ENCODE measurements around the gene SYTL3.
"Not testable (repeated sequence)": the region's sequence is repeated elsewhere in the genome, so short reads cannot be mapped to it uniquely, and the experiment has no call there.

The SYTL3 gene

DNA sequence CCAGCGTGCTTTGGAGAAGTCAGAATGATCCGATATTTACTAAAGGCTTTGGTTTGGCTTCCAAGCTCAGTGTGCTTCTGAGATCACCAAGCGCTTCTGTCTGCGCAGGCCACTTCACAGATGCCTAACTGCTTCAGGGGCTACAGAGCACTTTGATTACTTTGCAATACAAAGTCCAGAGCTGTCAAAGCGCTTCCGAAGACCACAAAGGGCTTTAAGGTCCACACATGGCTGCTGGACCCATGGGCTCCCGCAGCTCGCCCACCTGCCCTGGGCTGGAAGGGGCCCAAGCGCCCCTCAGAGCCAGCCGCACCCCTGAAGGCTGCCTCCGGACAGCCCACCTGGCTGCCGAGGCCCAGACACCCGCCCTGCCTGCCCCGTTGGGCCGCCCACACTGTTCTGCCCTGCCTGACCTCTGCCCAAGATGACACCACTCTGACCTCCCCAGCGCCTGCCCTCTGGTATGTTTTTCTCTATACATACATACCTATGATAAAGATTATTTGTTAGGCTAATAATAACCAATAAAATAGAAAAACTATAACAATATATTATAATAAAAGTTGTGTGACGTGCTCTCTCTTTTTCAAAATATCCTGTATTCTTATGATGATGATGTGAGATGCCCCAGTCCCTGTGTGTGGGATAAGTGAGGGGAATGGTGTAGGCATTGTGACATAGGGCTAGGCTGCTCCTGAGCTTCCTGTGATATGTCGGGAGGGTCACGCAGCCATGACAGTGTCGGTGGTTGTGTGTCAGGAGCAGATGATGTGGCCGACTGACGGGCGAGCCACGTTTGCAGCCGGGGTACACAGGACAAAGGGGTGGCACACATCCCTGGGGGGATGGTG, 27.9 kb upstream of the SYTL3 start:
- DNase-seq = no peak

DNA sequence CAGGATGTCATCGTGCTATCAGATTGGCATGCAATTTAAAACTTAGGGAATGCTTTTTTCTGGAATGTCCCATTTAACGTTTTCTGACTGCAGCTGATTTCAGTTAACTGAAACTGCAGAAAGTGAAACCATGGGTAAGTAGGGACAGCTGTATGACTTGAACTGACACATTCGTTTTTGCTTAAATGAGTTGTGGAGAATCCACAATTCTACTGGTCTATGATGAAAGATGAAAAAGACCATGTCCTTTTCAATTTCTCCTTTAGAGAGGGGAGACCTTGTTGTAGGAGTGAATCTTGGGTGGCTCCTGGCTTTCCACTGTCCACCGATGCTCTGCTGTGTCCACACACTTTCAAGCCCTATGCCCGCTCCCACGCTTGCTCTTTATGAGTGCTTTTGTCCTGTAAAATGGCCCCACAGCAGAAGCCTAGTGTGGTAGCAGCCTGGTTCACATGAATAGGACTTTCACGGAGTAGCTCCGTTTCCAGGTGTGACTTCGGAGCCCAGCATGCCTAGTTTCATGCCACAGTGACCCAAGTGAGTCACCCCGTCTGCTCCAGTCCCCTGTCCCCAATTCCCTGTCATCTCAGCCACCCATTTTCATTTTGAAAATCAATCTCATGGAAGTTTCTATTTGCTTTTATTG, 27.2 kb upstream of the SYTL3 start:
- no peak for DNase-seq

DNA sequence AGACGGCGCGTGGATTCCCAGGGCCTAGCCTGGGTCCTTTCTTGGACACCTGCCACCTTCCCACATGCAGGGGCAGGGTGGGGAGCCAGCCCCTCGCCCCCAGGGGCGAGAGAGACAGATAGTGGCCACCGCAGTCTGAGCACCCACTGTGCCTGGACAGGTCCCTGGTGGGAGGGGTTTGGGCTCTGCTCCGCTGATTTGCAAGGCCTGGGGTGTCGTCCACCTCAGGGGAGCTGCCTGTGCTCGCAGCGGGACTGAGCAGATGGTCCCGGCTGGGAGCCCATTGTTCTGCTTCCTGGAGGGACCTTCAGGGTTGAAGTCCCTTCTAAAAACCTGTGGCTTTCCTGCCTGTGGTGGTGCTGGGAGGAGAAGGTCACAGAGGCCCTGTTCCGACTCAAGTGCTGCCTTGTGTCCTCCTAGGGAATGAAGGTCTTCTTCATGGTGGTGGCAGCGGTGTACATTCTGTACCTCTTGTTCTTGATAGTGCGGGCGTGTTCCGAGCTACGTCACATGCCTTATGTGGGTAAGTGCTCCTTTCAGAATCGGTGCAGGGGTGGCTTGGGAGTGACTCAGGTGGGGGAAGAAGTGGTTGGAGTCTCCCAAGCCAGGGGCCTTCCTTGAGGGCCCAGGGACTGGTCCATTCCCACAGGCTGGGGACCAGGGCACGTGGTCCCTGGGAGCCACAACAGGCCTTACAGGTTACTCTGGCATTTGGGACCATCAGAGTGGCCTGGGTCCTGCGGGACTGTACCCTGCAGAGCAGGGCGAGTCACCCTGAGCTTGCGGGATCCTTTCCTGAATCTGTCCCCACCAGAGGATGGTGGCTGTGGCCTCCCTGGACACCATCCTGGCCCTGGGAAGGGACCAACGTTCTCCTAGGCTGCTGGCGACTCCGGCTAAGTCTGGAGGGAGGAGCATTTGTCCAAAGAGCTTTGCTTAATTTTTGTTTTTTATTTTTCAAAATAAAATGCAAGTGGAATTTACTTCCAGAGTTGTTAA, 24.9 kb upstream of the SYTL3 start:
- no peak for DNase-seq

- DNase-seq = no peak
Observed at GRCh38 chr6:158625881-158626305, 24.0 kb upstream of the SYTL3 start.

DNA sequence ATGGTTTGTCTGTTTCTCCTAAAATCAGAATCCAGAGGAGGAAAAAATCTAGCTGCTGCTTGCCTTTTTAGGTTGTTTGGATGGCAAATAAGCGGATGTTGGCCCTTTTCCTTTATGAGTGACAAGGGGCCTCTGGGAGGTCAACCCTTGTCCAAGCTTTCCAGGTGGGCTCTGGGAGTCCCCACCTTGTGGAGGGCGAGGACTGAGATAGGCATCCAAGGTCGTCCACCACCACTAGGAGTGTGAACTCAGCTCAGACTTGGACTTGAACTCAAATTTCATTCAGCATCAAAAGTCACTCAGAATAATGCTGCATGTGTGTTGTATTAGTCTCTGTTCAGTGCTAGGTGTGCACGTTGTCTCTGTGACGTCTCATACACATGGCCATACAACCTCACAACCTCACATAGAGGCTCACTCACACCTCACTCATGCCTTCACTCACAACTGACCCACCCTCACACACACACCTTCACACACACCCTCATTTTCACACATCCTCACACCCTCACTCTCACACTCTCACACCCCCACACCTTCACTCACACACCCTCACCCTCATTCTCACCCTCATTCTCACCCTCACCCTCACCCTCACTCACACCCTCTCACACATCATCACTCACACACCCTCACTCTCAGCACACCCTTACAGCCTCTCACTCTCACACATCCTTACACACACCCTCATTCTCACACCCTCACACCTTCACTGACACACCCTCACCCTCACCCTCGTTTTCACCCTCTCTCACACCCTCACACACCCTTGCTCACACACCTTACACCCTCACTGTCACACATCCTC, 23.3 kb upstream of the SYTL3 start:
- no peak for DNase-seq

DNA sequence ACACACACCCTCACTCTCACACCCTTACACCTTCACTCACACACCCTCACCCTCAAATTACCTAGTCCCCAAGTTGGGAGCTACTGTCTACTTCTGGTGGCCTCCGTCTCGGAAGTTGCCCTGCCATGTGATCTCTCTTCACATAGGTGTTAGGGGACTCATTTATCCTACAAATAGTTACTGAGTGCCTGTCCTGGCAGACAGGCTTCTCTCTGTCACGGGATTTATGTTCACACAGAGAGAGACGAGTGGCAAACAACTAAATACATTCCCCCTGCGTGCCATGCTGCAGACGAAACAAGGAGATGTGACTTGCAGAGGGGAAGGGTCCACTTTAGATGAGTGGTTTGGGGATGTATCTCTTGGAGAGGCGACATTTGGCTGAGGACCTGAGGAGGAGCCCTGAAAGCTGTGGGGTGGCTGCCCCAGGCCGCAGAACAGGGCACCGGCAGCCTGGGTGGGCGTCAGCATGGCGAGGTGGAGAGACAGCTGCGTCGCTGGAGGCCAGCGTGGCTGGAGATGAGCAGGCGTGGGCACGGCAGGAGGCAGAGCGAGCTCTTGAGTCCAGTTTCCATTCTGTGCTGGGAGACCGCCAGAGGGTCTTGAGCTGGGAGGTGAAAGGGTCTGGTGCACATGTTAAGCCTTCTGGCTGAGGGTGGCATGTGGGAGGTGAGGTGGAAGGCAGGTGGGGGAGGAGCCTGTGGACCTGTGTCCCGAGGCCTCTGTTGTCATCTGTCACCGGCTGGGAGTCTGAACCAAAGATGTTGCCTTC, 22.5 kb upstream of the SYTL3 start:
- DNase-seq = no peak

- no peak for DNase-seq
Observed at GRCh38 chr6:158627940-158628211, 22.0 kb upstream of the SYTL3 start.

DNA sequence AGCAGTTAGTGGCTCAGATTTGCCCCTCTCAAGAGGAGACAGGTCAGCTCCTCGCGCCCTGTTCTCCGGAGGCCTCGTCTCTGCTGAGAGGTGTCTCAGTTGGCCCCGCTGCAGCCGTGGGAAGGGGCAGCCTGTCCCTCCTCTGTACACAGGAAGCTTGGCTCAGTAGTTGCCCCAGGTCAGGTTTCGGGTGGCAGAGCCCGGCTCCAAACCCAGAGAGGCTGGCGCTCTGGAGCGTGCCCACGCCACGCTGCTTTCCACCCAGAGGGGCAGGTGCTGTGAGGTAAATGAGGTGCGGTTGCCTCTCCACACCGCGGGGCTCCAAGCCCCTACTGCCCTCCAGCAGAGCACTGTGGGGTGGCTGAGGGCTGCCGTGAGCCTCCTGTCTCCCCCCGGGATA, 21.3 kb upstream of the SYTL3 start:
- no peak for DNase-seq

DNA sequence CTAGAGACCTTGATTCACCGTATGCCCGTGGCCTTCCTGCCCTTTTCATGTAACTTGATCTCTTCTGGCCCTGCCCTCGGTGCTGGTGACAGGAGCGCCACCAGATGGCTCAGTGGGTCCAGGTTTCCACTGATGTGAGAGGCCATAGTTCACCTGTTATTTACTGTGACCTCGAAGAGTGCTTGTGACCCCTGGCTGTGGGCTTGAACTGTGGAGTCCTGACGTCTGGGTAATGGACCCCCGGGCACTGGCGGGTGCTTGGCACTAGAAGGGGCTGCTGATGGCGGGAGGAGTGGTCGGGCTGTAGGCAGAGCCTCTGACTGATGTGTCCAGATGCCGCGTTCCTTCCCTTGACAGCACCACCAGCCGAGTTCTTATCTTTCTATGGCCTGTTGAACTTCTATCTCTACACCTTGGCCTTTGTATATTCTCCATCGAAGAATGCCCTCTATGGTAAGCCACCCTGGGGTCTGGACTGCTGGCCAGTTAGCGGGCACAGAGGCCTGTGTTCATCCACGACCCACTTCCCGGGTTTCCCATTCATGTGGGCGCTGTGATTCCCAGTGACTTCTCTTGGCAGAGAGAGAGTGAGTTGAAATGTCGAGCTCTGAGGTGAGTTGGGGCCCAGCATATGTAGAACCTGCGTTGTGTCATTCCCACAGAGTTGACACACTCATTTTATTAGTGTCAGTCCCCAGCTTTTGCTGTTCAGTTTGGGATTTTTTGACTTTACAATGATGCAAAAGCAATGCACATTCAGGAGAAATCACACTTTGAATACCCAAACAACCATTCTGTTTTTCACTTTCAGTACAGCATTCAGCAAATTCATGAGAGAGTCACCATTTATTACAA, 20.3 kb upstream of the SYTL3 start:
- no peak for DNase-seq

DNA sequence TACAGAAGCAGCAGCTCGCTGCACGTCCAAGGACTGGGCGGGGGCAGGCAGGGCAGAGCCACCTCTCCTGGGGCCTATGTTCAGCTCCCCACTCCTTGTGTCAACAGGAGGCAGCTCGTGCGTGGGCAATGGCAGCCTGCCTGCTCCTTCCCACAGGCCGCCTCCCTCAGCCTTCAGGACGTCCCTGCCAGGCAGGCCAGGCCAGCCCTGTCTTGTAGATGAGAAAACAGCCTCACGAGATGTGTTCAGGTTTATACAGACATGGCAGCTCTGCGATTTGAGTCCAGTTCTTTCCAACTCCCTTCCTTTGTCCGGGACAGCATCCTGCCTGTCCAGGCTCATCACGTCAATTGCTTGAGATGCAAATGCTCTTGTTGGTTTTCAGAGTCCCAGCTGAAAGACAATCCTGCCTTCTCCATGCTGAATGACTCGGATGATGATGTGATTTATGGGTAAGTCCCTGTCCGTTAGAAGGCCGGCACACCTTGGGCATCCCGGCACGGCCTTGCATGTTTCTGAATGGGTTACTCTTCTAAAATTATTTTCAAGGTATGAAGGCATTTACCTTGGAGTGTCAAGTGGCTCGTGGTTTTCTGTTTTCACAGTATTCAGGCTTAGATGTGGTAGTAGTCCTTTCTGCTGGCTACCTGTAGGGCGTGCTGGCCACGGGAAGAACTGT, 18.8 kb upstream of the SYTL3 start:
- no peak for DNase-seq

- DNase-seq = no peak
Observed at GRCh38 chr6:158631678-158632537, 17.9 kb upstream of the SYTL3 start.

GRCh38 chr6:158632538-158633119, 17.2 kb upstream of the SYTL3 start:
- not testable (repeated sequence) for DNase-seq

- no peak for DNase-seq
Observed at GRCh38 chr6:158633127-158633526, 16.7 kb upstream of the SYTL3 start.

DNA sequence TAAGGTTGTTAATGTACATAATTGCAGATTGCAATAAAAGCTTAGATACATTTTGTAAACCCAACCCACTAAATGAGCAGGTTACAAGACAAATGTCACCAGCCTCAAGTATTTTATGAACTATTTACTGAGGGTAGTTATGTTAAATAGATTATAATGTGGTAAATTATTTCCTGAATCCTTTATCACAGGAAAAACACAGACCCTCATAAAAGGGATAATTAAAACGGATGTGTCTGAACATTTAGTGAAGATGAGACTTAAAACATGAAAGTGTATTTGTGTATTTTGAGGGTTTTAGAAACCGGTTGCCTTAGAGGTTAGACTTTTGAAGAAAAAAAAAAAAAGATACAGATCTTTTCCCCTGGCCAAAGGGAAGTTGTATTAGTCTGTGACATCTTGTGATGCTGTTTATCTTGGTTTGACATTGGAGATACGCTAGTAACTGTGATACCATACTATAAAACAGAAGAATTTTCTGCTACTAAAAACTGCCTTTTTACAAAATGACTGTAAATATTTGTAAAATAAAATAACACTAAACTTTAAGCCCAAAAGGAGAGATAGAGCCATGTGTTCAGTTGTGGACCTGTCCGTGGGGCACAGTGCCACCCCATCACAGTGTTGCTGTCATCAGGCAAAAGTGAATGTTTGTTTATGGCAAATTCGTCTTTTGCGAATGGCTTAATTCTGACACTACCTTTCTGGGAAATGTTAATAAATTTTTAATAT, 15.0 kb upstream of the SYTL3 start:
- DNase-seq = no peak

GRCh38 chr6:158635427-158636073, 14.3 kb upstream of the SYTL3 start:
- no peak for DNase-seq

- no peak for DNase-seq
Observed at GRCh38 chr6:158636778-158637177, 13.1 kb upstream of the SYTL3 start.

DNA sequence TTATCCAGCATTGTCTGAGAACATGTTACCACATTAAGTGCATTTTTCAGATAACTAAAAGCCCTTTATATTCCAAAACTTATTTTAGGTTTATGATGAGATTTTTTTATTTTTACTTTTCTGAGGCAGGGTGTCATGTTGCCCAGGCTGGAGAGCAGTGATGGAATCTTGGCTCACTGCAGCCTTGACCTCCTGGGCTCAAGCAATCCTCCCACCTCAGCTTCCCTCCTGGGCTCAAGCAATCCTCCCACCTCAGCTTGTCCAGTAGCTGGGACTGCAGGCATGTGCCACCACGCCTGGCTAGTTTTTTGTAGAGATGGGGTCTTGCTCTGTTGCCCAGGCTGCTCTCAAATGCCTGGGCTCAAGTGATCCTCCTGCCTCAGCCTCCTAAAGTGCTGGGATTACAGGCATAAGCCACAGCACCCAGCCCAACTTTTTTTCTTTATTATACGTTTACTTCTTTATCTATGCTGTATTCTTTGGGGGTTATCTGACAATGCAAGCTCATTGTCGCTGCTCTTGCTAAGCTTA, 11.5 kb upstream of the SYTL3 start:
- no peak for DNase-seq

Measured in stimulated activated CD4-positive, alpha-beta T cell treated with anti-CD3 and anti-CD28 coated beads, Interleukin-15, amount 100 ng/mL, for 24 hours (primary cell).